HK-2 (cell line): Measurements from ENCODE around the gene SCRN1.
A peak's percentile ranks its signal among the peaks of the same experiment; 100 is the strongest.

Experiments used
- DNase-seq: peaks from one replicate; pipeline ENCODE4 v3.0.0-alpha.2; 2018; ENCODE audit not compliant: unreplicated experiment

The SCRN1 gene, protein sequence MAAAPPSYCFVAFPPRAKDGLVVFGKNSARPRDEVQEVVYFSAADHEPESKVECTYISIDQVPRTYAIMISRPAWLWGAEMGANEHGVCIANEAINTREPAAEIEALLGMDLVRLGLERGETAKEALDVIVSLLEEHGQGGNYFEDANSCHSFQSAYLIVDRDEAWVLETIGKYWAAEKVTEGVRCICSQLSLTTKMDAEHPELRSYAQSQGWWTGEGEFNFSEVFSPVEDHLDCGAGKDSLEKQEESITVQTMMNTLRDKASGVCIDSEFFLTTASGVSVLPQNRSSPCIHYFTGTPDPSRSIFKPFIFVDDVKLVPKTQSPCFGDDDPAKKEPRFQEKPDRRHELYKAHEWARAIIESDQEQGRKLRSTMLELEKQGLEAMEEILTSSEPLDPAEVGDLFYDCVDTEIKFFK

DNA sequence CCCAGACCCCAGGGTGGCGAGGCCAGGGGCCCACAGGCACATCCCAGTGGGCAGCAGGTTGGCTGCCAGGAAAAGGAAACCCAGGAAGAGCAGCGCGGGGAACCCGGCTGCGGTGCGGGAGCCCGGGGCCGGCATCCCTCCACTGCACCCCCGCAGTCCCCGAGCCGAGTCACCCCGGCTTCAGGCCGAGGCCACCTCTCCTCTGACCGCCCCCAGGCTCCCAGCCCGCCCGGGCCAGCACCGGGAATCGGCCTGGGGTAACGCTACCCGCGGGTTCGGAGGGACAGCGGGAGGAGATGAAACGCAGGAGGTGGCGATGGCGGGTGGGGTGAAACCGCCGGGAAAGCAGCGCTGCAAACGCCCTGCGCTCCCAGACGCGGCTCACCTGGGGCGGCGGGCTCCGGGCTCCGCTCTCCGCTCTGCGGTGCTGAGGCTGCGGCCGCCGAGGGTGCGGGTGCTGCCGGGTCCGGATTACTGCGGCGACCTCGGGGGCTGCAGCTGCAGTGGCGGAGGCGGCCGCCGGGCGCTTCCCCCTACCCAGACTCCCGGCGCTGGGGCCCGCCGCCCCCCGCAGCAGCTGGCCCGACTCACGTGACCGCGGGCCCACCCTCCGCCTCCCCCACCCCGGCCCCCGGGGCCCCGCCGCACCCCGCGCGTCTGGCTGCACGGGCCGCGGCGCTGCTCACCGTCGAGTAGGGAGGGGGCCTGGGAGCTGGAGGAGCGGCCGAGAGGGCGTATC is at the start of gene SCRN1:
Gene SCRN1 (minus strand): TSS at position 545 of the 739 bp plus-strand sequence. CDS start 20,734 bp downstream, outside the sequence.
- DNase-seq, result peak; percentile 47

DNA sequence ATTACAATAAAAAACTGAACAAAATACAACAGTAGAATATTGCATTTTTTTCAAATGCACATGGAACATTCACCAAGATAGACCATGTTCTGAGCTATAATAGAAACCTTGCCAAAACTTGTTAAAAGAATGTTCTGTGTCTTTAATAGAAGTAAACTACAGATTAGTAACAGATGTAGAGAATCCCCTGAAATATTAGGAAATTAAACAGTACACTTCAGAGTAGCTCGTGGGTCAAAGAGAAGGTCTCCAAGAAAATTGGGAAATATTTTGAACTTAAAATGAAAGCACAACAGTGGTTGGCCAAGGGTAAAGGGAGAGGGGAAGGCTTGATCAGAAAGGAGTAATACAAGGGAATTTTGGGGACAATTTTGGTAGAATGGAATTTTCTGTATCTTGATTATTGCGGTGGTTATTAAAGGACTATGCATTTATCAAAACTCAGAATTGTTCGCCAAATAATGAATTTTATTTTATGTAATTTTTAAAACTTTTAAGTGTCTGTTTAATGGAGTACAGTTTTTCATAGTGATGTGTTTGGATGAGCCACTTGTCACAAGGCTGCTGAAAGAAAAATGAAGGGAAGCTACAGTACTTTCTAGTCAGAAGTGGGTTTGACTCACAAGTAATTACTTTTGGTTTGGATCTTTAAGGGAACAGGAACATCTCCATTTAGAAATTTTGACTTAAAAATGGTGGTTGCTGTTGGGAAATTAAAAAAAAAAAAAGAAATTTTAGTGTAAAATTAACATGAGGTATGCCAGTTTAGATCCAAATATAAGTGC is 48.8 kb upstream of the SCRN1 start:
- no peak for DNase-seq

DNA sequence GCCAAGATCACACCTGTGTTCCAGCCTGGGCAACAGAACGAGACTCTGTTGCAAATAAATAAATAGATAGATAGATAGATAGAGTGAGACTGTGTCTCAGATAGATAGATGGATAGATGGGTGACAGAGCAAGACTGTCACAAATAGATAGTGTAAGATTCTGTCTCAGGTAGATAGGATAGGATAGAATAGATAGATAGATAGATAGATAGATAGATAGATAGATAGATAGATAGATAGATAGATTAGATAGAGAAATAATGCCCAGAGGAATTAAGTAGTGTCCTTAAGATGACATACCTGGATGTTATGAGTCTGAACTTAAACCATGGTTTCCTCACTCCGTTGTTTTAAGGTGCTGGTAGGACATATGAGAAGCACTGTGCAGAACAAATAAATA is 46.6 kb upstream of the SCRN1 start:
- DNase-seq, result no peak

DNA sequence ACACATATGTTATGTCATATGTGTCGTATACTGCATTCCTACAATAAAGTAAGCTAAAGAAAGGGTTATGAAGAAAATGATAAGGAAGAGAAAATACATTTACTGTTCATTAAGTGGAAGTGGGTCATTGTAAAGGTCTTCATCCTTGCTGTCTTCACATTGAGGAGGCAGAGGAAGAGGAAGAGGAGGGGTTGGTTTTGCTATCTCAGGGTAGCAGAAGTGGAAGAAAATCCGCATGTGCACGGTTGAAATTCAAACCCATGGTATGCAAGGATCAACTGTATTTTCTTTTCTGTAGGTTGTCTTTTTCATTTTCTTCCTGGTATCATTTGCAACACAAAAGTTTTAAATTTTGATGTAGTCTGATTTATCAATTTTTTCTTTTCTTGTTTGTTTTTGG is 44.9 kb upstream of the SCRN1 start:
- no peak for DNase-seq

DNA sequence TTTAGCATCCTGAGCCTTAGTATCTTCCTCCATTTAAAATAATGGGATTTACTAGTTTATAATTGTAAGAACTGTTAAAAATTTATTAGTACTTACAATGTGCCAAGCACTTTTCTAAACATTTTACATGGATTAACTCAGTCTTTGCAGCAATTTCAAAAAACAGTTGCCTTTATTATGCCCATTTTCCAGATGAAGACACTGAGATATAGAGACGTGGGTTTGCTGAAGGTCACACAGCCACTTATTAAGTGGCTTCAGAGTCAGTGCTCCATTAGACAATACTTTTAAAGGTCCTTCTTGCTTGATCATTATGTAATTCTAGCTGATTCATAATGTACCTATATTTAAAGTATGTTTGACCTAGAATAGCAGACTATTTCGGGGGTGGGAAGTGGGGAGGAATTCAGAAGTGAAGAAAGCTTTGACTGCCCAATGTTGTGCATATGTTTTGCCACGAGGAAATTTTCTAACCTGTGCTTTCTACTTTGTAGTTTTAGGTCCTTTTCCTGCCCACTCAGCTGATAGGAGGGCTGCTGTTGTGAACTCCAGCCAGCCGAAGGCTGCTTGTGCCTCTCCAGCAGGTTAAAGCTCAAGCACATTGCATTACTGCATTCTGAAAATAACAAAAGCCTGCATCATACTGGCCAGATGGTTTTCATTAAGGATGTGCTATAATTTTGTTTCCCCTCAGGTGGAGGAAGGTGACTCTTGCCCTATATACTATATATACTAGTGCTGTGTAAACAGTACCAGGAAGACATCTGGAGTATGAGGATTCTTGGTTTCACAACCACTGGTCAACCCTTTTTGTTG is 42.9 kb upstream of the SCRN1 start:
- no peak for DNase-seq

DNA sequence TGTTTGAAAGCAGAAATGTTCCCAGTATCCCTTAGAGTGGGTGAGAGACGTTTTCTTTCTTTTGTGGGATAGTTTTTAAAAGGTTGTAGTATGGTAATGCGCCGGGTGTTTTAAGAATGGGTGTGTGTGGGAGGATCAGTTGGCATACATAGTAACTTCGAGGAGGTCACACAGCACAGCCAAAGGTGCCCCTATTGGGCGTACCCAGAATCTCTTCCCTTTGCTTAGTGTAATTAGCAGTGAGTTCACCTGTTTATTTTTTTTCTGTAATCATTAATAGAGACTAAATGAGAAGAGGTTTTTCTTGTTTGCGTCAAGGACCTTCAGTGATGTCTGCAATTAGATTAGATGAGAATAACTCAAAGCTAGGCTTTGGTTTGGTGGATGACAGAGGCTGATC is 40.1 kb upstream of the SCRN1 start:
- no peak for DNase-seq

DNA sequence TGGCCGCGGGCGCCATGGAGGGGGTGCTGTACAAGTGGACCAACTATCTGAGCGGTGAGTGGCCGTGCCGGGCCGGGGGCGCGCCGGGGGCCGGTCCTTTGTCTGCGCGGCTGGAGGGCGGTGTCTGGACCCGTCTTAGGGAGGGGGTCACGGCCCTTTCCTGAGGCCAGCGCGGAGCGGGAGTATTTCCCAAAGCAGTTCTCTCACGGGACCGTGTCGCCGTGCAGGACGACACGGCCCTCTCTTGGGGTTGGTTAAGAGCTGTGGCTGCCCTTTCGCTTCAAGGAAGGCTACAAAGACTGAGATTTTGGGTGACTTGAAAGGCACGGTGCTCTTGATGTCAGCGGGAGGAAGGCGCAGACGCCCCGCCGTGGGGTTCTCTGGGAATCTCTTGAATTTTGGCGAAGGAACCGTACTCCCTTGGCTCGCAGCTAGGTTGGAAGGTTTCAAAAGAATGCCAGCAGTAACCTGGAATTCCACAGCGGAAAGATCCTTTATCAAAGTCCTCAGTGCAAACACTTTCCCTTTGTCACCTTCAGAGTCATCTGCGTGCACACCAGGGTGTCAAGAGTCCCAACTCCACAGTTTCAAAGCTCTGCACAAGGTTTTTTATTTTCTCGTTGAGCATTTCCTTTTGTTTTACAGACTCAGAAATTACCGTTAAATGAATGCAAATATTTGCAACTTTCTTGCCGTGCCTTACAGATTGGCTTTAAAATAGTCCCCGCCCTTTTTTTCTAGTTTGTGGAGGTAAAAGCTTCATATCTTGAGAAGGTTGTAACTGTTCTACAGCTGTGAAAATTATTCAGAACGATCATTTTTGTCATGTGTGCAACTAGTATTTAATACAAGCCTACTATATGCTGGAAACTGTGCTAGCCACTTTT is 39.4 kb upstream of the SCRN1 start:
- peak; percentile 67 for DNase-seq

DNA sequence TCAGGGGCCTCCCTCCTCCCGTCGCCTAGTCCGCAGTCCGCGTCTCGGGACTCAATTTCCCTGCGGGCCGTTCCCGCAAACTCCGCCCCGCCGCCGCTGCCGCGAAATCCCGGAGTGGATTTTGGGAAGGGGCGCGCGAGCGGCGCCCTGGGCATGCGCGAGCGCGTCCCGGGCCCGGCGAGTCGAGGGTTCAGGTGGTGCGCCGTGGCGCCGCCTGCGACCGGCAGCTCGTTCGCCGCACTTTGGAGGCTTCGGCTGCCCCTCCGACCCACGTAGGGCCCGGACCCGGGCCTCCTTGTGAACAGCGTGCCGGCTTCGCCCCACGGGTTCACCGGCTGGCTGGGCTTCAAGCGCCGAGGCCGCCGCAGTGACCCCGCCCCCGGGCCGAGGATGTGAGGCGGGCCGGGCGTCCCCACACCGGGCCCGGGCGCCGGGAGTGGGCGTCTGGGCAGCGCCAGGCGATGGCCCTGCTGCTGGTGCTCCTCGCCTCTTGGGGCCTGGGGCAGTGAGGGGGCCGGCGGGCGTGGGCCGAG is 38.7 kb upstream of the SCRN1 start, which contains the start of gene PLEKHA8:
Gene PLEKHA8 (plus strand): TSS at position 197 of the 533 bp plus-strand sequence. CDS start 351 bp downstream, outside the sequence.
- DNase-seq, result peak; percentile 88

DNA sequence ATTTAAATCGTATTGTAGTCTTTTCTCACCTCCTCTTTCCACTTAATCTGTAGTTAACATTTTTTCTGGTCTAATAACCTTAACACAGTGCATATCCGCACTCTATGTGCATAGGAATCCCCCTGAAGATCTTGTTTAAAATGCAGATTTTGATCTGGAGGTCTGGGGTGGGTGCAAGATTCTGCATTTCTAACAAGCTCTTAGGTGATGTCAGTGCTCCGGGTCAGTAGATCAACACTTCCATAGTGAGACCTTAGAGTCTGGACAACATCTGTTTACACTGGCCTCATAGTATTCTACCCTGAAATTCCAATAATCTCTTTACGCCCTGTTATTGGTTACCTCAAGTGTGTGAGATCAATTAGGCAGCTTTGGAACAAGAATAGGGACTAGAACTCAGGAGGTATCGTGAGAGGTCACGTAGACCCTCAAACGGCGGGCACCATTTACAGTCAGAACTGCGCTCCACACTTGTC is 38.2 kb upstream of the SCRN1 start:
- no peak for DNase-seq

DNA sequence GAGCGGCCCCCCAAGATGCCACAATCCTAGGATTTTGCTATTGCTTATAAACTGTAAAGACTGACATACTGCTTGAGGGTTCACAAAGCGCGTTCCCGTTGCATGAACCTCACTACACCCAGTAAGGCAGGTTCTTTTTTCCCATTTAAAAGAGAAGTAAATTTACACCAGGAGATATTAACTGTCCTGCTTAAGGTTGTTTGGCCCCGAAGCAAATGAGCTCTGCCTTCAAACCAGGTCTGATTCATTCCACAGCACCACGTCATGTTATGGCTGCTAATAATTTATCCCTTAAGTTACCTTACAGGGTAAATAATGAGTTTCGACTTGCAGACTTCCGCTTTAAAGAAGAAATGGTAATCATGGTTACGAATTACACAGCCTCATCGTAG is 37.5 kb upstream of the SCRN1 start:
- no peak for DNase-seq

DNA sequence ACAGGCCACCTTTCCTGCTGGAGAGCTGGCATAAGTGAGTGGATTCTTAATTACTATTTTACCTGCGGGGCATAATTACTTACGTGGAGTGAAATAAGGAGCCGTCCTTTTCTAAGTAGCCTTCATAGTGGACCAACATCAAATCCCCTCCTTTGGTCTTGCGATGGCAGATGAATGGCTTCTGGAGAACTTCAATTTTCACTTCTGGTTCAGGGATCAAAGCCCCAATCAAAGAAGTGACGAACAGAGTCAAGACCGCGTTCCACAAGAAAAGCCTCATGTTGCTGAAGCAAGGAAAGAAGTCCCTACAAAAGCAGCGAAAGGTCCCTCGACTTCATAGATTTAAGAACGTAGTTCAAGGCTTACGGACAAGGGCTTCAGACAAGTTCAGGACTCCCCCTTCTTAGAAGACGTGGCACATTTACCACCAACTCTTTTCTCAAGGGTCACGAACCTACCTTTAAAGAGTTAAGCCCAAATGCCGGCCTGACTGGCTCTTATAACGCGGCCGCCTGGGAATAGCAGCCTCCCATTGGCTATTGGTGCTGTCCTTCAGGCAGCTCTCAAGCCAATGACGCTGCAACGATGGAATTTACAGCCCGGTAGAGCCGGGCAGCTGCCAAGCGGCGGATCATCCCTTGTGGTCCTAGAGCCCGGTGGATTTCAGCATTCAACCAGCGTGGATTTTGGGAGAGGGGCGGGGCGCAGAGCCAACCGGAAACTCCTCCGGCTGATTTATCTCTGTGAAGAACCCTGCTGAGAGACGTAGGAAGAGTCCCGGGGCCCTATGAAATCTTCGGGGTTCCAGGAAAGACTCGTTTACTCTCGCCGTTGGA is 36.8 kb upstream of the SCRN1 start, which contains the start of gene FKBP14:
Gene FKBP14 (minus strand): TSS at position 474 of the 836 bp plus-strand sequence. CDS start 194 bp downstream, at position 280.
- DNase-seq, result peak; percentile 97

DNA sequence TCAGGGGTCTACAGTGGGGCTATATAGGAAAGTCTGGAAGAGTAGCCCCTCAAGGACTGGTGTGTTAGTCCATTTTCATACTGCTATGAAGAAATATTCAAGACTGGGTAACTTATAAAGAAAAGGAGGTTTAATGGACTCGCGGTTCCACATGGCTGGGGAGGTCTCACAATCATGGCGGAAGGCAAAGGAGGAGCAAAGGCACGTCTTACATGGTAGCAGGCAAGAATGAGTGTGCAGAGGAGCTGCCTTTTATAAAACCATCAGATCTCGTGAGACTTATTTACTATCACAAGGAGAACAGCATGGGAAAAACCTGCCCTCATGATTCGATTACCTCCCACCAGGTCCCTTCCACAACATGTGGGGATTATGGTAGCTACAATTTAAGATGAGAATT is 33.9 kb upstream of the SCRN1 start:
- no peak for DNase-seq

DNA sequence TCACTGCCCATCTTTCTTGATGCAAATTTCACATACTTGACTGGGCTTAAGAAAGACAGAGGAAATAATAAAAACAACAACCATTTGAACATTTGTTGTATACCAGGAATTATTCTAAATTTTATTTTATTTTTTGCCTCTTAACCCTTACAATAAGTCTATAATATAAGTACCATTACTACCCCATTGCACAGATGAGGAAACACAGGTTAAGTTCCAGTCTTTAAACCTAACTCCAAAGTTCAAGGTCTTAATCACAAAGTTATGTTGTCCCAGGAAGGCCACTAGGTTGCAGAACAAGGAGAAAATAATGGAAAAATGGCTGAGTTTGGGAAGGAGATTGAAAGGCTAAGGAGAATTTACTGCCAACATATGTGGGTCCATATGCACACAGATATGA is 33.4 kb upstream of the SCRN1 start:
- no peak for DNase-seq

DNA sequence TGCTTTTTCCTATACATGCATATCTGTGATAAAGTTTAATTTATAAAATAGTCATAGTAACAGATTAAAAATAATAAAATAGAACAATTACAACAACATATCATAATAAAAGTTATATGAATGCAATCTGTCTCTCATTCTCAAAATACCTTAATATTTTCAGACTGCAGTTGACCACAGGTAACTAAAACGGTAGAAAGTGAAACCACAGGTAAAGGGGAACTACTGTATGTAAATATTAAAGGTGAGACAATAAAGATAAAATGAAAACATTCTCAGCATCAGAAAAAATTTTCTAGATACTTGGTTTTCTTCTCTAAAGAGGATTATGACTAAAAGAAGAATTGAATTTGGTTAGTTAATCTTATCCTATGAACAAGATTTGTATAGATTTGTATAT is 30.9 kb upstream of the SCRN1 start:
- DNase-seq, result no peak

DNA sequence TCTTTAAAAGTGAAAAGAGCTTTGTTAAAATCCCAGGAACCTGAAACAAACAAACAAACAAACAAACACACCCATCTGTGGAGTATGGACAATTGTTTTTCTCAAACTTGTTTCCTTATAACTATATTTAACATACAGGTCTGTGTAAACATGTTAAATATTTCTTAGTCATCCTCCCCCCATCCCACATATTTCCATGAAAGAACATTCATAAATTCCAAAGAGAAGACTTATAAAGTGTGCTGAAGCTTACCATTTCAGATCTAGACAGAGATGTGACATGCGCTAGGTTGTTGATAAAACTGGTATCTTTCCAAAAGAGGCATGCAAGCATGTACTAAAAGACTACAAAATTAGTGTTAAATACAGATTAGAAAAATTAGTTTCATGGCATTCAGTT is 30.4 kb upstream of the SCRN1 start:
- no peak for DNase-seq

DNA sequence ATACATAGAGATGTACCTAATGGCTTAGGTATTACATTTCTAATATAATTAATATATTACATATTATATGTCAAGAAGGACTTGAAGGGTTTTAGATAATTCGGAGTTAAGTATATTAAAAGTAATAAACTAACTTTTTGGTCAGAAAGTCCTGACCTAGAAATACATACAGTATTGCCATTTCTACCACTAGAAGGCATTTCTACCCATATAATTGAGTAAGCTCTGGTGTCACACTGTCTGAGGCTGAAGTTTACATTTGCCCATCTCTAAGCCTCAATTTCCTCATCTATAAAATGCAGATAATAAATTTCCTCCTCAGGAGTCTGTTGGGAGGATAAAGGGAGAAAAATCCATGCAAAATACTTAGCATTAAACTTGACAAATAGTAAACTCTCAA is 29.8 kb upstream of the SCRN1 start:
- DNase-seq, result no peak

DNA sequence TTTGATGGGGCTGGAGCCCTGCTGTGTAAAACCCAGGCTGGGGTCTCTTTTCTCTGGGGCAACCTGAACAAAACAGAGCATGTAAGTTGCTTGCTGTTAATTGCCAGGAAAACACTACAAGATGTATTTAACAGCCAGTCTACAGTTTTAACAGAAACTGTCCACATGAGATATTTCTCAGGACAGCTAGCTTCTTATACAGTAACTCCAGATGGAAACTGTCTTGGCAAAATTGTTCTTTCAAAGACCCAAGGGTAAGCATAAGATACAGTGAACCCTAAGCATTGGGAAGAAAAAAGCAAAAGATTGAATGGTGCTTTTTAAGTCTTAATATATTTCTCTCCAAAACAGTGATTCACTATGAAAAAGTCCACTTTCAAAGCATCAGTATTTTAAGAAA is 28.9 kb upstream of the SCRN1 start:
- no peak for DNase-seq

DNA sequence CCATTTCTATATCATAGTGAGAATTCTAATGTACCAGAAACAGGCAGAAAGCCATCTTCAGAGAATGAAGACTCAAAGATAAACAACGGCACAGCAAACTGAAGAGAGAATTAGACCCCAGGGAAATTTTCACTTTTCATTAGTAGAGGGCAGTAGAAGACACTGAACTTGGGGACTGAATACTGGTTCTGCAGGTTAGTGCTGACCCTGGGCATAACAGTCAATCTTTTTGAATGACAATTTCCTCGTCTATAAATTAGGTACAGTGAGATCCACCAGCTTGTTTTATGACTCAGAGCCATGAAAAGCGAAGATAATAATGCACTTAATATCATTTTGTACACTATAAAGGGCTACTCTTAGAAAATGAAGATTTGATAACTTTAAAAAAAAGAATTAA is 23.2 kb upstream of the SCRN1 start:
- no peak for DNase-seq

DNA sequence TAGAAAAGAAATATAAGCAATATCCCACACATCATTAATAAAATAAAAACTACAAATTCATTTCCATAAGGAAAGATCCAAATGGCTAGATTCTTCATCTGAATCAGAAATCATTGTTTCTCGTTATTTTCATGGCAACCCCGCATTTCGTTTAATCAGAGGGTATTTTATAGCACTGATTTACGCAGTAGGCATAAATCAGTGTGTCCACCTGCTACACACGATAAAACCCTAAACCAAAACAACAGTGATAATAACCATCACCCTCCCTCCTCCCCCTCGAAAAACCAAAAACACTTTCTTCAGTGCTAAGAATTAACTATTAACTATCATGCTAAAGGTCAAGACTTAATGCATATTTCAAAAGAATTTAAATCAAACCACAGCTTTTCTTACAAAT is 20.4 kb upstream of the SCRN1 start:
- DNase-seq, result no peak
